HepG2 (cell line): ENCODE results near the gene SEMA3B. TPM values are rescaled to one million over a fixed set of nuclear protein-coding genes. Genes with fewer than 3 reads are reported as not detected.
A peak's percentile ranks its signal among the peaks of the same experiment; 100 is the strongest.

Source experiments
- AHR ChIP-seq: IDR thresholded peaks from 2 replicates; pipeline ENCODE4 v1.6.1; 2018; ENCODE audit warnings: missing genetic modification reagents, missing compliant biosample characterization
- ARNT2 ChIP-seq: sonication (generic); formaldehyde crosslinking; IDR thresholded peaks from 2 replicates; pipeline ENCODE4 v1.8.0; 2022; ENCODE audit warnings: mild to moderate bottlenecking, low read depth, missing genetic modification reagents, moderate library complexity
- HNRNPL ChIP-seq: fragments of 200-400 bp; formaldehyde crosslinking; IDR thresholded peaks from 2 replicates; pipeline ENCODE4 v1.6.1; 2017; ENCODE audit warnings: mild to moderate bottlenecking, low read depth, low read length
- JDP2 ChIP-seq: sonication (generic); formaldehyde crosslinking; IDR thresholded peaks from 2 replicates; pipeline ENCODE4 v1.8.1; 2022; ENCODE audit warnings: missing genetic modification reagents, borderline replicate concordance
- MXI1 ChIP-seq: IDR thresholded peaks from 3 replicates; pipeline ENCODE4 v1.6.1; 2012; ENCODE audit warnings: low read depth, low read length, inconsistent platforms, borderline replicate concordance
- PRDM15 ChIP-seq: sonication (generic); formaldehyde crosslinking; IDR thresholded peaks from 2 replicates; pipeline ENCODE4 v1.4.0; 2020; ENCODE audit warnings: missing genetic modification reagents
- ZFX ChIP-seq: sonication (generic); formaldehyde crosslinking; IDR thresholded peaks from 2 replicates; pipeline ENCODE4 v1.4.0; 2020; ENCODE audit warnings: mild to moderate bottlenecking, low read depth, missing genetic modification reagents, moderate library complexity
- ZNF124 ChIP-seq: sonication (generic); formaldehyde crosslinking; IDR thresholded peaks from 2 replicates; pipeline ENCODE4 v1.4.0; 2020; ENCODE audit warnings: missing genetic modification reagents
- ZNF382 ChIP-seq: sonication (generic); formaldehyde crosslinking; IDR thresholded peaks from 2 replicates; pipeline ENCODE4 v1.5.0; 2020; ENCODE audit warnings: missing genetic modification reagents, mild to moderate bottlenecking, borderline replicate concordance
- ZNF556 ChIP-seq: sonication (generic); formaldehyde crosslinking; IDR thresholded peaks from 2 replicates; pipeline ENCODE4 v1.4.0; 2020; ENCODE audit warnings: mild to moderate bottlenecking, missing genetic modification reagents, borderline replicate concordance
- ZNF670 ChIP-seq: sonication (generic); formaldehyde crosslinking; IDR thresholded peaks from 2 replicates; pipeline ENCODE4 v1.8.0; 2022; ENCODE audit warnings: mild to moderate bottlenecking, missing genetic modification reagents, borderline replicate concordance
- ZSCAN29 ChIP-seq: sonication (generic); formaldehyde crosslinking; conservative IDR thresholded peaks from 2 replicates; pipeline ENCODE4 v1.4.0; 2020; ENCODE audit warnings: mild to moderate bottlenecking, missing genetic modification reagents
- polyA plus RNA-seq, 8 experiments: library from polyadenylated mRNA; depleted of rRNA in 3 of 8; stranded (reverse) in 7 of 8; unstranded in 1 of 8; fragments of >200 nt; fragmentation: Illumina TruSeq in 4 of 8; extraction: Trizol in 4 of 8; gene quantifications; 2 replicates each; pipeline versions ENCODE4 v1.2.1 to v1.2.3, GENCODE V29; 2011 to 2016; ENCODE audit warnings: low read depth in 4 of 8, missing spikeins in 1 of 8, mixed read lengths in 1 of 8; ENCODE audit not compliant: insufficient read depth in 1 of 8
- total RNA-seq, 5 experiments: library from RNA; depleted of rRNA; stranded (reverse); fragments of >200 nt; fragmentation: Illumina TruSeq; extraction: Trizol; gene quantifications; 2 replicates each; pipeline ENCODE4 v1.2.3, GENCODE V29; 2016; ENCODE audit warnings: low read depth in 1 of 5
- TF ChIP-seq, protein P1 (sequence below): sonication (generic); formaldehyde crosslinking; IDR thresholded peaks from 2 replicates; pipeline ENCODE4 v1.8.1; 2023; ENCODE audit warnings: mild to moderate bottlenecking, missing genetic modification reagents
- TF ChIP-seq, protein P2 (sequence below): sonication (generic); formaldehyde crosslinking; IDR thresholded peaks from 2 replicates; pipeline ENCODE4 v1.4.0; 2020; ENCODE audit warnings: mild to moderate bottlenecking, missing genetic modification reagents

SEMA3B gene
- total and polyA plus RNA-seq, 2 of the 13 experiments (the other 11 are each of a cell fraction or from before 2014, with no cell fraction given) = 93.2 to 158 TPM

- TF ChIP-seq ARNT2 (CRISPR knock-in tag) (peak; percentile 89), HNRNPL (no peak), ZNF124 (no peak; the same call in 1 of the 2 replicates), PRDM15 (CRISPR knock-in tag) (no peak), ZNF382 (CRISPR knock-in tag) (no peak), AHR (CRISPR knock-in tag) (no peak), ZNF670 (CRISPR knock-in tag) (no peak), JDP2 (CRISPR knock-in tag) (no peak), ZNF556 (CRISPR knock-in tag) (peak; percentile 65), ZFX (CRISPR knock-in tag) (peak; percentile 78), MXI1 (peak; percentile 79; the same call in 1 of the 3 replicates), ZSCAN29 (no peak)
- TF ChIP-seq, protein P1, sequence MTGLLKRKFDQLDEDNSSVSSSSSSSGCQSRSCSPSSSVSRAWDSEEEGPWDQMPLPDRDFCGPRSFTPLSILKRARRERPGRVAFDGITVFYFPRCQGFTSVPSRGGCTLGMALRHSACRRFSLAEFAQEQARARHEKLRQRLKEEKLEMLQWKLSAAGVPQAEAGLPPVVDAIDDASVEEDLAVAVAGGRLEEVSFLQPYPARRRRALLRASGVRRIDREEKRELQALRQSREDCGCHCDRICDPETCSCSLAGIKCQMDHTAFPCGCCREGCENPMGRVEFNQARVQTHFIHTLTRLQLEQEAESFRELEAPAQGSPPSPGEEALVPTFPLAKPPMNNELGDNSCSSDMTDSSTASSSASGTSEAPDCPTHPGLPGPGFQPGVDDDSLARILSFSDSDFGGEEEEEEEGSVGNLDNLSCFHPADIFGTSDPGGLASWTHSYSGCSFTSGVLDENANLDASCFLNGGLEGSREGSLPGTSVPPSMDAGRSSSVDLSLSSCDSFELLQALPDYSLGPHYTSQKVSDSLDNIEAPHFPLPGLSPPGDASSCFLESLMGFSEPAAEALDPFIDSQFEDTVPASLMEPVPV (CRISPR knock-in tag) = no peak
- TF ChIP-seq, protein P2, sequence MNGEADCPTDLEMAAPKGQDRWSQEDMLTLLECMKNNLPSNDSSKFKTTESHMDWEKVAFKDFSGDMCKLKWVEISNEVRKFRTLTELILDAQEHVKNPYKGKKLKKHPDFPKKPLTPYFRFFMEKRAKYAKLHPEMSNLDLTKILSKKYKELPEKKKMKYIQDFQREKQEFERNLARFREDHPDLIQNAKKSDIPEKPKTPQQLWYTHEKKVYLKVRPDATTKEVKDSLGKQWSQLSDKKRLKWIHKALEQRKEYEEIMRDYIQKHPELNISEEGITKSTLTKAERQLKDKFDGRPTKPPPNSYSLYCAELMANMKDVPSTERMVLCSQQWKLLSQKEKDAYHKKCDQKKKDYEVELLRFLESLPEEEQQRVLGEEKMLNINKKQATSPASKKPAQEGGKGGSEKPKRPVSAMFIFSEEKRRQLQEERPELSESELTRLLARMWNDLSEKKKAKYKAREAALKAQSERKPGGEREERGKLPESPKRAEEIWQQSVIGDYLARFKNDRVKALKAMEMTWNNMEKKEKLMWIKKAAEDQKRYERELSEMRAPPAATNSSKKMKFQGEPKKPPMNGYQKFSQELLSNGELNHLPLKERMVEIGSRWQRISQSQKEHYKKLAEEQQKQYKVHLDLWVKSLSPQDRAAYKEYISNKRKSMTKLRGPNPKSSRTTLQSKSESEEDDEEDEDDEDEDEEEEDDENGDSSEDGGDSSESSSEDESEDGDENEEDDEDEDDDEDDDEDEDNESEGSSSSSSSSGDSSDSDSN (CRISPR knock-in tag) = peak; percentile 62; the same call in 1 of the 2 replicates
Observed at GRCh38 chr3:50227390-50228183, 41.4 kb upstream of the SEMA3B start (continued).
